ENCODE measurements around the gene CACNG4.
"Not testable (repeated sequence)": the region's sequence is repeated elsewhere in the genome, so short reads cannot be mapped to it uniquely, and the experiment has no call there.

CACNG4 gene

GRCh38 chr17:67018471-67019434, 54.2 kb downstream of the CACNG4 start:
- DNase-seq (ENCODE audit: low read depth in 3 of 3) = no peak

GRCh38 chr17:67019809-67020208, 55.3 kb downstream of the CACNG4 start:
- DNase-seq (ENCODE audit: low read depth in 3 of 3) = no peak

- no peak for DNase-seq (ENCODE audit: low read depth in 3 of 3)
Measured at GRCh38 chr17:67020293-67020766, 55.8 kb downstream of the CACNG4 start.

GRCh38 chr17:67021196-67021595, 56.7 kb downstream of the CACNG4 start:
- no peak for DNase-seq (ENCODE audit: low read depth in 3 of 3)

- DNase-seq (ENCODE audit: low read depth in 3 of 3) = no peak
Measured at GRCh38 chr17:67021743-67022450, 57.4 kb downstream of the CACNG4 start.

GRCh38 chr17:67022451-67022810, 57.9 kb downstream of the CACNG4 start:
- DNase-seq (ENCODE audit: low read depth in 3 of 3) = no peak

- no peak for DNase-seq (ENCODE audit: low read depth in 3 of 3)
Measured at GRCh38 chr17:67024736-67025135, 60.2 kb downstream of the CACNG4 start.

- no peak for DNase-seq (ENCODE audit: low read depth in 3 of 3)
Measured at GRCh38 chr17:67025216-67025792, 60.8 kb downstream of the CACNG4 start.

GRCh38 chr17:67026341-67026740, 61.8 kb downstream of the CACNG4 start:
- DNase-seq (ENCODE audit: low read depth in 3 of 3) = no peak

GRCh38 chr17:67027031-67027628, 62.6 kb downstream of the CACNG4 start:
- DNase-seq (ENCODE audit: low read depth in 3 of 3) = no peak

- no peak for DNase-seq (ENCODE audit: low read depth in 3 of 3)
Measured at GRCh38 chr17:67030641-67031040, 66.1 kb downstream of the CACNG4 start.

GRCh38 chr17:67032382-67032781, 67.9 kb downstream of the CACNG4 start:
- no peak for DNase-seq (ENCODE audit: low read depth in 3 of 3)

GRCh38 chr17:67032985-67033384, 68.5 kb downstream of the CACNG4 start:
- no peak for DNase-seq (ENCODE audit: low read depth in 3 of 3)

- no peak for DNase-seq (ENCODE audit: low read depth in 3 of 3)
Measured at GRCh38 chr17:67033613-67034012, 69.1 kb downstream of the CACNG4 start.

GRCh38 chr17:67035131-67036083, 70.9 kb downstream of the CACNG4 start:
- DNase-seq (ENCODE audit: low read depth in 3 of 3) = no peak

- DNase-seq (ENCODE audit: low read depth in 3 of 3) = no peak
Measured at GRCh38 chr17:67038861-67039365, 74.4 kb downstream of the CACNG4 start.

- DNase-seq (ENCODE audit: low read depth in 3 of 3) = no peak
Measured at GRCh38 chr17:67040652-67041051, 76.1 kb downstream of the CACNG4 start.

GRCh38 chr17:67041119-67041518, 76.6 kb downstream of the CACNG4 start:
- DNase-seq (ENCODE audit: low read depth in 3 of 3) = not testable (repeated sequence)

GRCh38 chr17:67041531-67041930, 77.0 kb downstream of the CACNG4 start:
- no peak for DNase-seq (ENCODE audit: low read depth in 3 of 3)
